COLO668 (cell line): ENCODE data around the gene STK38L.
A peak's percentile ranks its signal among the peaks of the same experiment; 100 is the strongest.
"Not testable (repeated sequence)": the region's sequence is repeated elsewhere in the genome, so short reads cannot be mapped to it uniquely, and the experiment has no call there.

Experiments used
- DNase-seq: peaks from one replicate; lab custom pipeline; 2025; ENCODE audit not compliant: unreplicated experiment; lab: John Stamatoyannopoulos, UW

STK38L gene

GRCh38 chr12:27226407-27226929 is 17.6 kb upstream of the STK38L start:
- no peak for DNase-seq

DNA sequence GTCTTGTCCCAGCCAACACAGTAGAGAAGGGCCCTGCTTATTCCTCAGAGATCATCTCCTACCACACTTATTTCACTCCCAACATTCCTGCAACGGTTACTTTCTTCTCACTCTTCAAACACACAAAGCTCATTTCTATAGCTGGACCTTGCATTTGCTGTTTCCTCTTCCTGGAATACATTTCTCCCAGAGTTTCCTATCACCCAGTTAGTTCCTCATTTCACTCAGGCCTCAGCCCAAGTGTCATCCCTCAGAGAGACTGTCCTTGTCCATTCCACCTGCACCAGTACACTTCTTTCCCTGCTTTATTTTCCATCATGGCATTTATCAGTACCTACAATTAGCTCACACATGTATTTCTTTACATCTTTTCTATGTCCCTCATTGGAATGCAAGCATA is 14.7 kb upstream of the STK38L start:
- DNase-seq, result no peak

GRCh38 chr12:27231374-27231773 is 12.7 kb upstream of the STK38L start:
- DNase-seq, result not testable (repeated sequence)

- no peak for DNase-seq
Measured at GRCh38 chr12:27233814-27234213, 10.3 kb upstream of the STK38L start.

DNA sequence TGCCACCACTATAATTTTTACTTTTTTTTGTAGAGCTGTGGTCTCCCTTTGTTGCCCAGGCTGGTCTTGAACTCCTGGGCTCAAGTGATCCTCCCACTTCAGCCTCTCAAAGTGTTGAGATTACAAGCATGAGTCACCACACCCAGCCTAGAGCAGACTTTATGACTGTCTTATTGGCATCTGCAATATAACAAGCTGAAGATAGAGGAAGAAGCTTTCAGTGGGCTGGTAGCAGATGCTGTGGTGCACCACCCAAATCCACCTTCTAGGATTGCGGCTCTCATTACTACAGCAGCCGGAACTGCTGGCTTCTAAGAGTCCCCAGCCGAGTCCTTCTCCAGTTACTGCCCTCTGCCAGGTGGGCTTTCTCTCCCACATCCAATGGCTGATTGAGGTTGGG is 7.6 kb upstream of the STK38L start:
- DNase-seq, result no peak

DNA sequence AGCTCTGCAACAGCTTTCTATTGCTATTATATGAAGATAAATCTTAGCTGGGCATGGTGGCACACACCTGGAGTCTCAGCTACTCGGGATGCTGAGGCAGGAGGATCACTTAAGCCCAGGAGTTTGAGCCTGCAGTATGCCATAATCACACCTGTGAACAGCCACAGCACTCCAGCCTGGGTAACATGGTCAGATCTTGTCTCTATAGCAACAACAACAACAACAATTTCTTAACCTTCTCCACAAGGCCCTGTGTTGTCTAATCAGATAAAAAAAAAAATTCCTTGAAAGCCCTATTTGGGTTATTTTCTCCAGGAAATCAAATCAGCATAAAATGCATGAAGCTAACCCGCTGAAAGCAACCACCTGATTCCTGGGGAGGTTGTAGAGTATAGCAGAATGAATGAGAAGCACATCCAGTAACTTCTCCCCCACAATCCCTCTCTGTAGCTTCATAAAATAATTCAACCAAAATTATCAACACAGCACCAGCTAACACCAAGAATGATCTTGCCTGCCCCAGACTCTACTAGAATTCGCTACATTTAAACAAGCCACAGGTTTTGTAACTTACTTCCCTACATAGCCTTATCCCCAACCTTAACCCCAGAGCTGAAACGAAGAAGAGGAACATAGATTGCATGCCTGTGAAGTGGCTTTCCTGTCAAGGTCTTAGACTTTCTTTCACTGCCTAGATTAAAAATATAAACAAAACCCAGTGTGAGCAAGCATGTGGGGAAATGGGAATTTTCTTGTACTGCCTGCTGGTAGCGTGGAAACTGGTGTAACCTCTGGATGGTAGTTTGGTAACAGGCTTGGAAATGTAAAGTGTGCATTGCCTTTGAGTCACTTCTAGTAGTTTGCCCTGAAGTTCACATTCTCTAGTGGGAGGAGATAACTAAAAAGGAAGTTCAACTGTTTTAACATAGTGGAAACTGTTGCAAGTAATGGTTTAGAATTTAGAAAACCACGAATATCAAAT is 6.0 kb upstream of the STK38L start:
- no peak for DNase-seq

- no peak for DNase-seq
Measured at GRCh38 chr12:27243006-27243405, 1.1 kb upstream of the STK38L start.

- no peak for DNase-seq
Measured at GRCh38 chr12:27244689-27245488, 803 bp downstream of the STK38L start.

DNA sequence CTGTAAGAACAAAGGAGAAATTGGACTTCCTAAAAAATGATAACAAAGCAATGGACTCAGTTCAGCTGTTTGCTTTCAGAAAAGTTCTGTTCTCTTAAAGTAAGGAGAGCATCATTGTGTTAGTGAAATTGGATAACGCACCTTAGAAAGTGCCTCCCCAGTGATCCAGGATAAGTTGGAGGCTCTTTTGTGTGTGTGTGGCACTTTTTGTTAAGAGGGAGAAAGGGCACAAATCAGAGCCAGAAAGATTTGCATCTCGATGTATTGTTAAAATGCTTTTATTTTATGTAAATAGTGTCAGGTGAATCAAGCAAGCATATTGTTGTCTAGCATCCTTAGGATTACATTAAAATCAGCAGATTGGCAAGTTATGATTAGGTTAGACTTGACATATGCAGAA is 2.1 kb downstream of the STK38L start:
- no peak for DNase-seq

- no peak for DNase-seq
Measured at GRCh38 chr12:27246774-27247173, 2.7 kb downstream of the STK38L start.

GRCh38 chr12:27252934-27253333 is 8.8 kb downstream of the STK38L start:
- DNase-seq, result no peak

DNA sequence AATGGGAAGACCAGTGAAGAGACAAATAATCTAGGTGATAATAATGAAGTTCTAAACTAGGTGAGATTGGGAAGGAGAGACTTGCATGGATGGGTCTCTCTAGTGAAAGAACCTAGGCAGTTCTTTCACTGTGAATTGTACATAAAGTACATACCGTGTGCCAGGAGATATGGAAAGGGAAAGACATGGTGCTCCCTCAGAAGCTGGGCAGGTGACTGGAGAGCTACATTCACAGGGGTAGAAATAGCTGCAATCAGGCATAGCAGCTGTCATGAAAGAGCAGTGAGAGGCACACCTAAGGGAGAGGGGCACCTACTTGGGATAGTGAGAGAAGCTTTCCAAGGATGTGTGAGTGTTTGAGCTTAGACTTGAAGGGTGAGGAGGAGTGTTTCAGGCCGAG is 9.3 kb downstream of the STK38L start:
- DNase-seq, result no peak

GRCh38 chr12:27255806-27256205 is 11.7 kb downstream of the STK38L start:
- DNase-seq, result no peak

DNA sequence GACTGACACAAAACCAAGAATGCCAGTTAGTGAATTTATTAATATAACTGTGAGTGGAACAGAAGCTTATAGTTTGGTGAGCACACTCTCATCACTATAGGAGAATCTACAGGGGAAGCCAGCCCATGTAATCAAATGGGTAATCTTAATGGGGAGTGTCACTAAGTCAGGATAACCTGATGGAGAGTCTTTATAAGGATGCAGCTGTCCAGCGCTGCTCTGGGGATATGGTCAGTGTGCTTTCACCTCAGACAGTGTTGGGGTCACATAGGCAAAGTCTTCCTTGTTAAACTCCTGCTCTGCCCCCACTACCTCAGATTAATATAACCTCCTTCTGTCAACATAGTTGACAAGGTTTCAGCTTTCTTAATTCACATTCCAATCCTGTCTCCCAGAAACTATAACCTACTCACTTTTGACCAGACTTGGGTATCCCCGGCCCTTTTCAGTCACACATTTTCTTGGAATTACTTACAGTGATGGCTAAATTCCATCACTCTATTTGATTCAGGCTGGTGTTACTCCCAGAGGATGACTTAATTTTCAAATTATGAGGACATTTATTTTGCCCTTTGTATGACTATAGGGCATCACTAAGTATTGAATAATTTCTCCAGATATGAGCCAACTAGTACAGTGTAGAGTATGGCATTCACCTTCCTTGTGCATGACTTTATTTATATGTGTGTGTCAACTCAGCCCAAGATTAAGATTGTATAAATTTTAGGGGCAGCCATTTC is 13.2 kb downstream of the STK38L start:
- no peak for DNase-seq

DNA sequence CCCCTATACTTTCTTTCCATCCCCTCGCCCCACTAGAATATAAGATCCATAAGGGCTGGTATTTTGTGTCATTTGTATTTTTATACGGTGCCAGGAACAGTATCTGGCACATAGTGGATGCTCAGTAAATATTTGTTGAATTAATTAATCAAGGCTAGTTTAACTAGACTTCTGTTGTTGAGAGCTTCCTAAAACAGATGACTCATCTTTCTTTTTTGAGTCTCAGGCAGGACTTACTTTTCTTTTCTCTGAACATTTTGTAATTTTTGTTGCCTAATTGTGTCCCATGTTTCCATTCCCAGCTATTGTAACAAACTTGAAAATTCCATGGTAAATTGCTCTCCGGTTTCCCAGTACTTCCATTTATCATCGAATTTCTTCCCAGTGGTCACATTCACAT is 16.7 kb downstream of the STK38L start:
- no peak for DNase-seq

DNA sequence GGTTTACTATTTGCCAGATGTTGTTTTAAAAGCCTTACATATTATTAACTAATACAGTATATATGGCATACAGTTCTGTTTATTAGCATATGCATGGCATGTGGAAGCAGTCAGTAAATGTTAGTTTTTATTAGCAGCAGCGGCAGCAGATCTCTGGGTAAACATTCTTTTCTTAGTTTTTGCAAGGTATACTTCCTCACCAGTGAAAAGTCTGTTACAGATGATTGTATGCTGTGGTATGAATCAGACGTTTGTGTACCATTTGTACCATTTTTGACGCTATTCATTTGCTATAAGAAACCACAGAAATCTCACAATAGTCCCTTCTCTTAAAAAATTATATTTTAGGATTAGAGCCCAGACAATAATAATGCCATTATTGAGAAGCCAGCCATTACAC is 17.8 kb downstream of the STK38L start:
- DNase-seq, result no peak

DNA sequence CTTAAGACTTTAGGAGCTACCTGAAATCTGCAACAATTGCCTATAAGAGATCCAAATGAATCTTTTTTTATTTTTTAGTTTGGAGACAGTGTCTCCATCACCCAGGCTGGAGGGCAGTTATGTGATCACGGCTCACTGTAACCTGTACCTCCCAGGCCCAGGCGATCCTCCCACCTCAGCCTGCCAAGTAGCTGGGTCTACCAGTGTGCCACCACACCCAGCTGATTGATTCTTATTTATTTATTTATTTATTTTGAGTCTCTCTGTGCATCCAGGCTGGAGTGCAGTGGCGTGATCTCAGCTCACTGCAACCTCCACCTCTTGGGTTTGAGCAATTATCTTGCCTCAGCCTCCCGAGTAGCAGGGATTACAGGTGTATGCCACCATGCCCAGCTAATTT is 26.1 kb downstream of the STK38L start:
- no peak for DNase-seq

GRCh38 chr12:27271206-27271605 is 27.1 kb downstream of the STK38L start:
- no peak for DNase-seq

DNA sequence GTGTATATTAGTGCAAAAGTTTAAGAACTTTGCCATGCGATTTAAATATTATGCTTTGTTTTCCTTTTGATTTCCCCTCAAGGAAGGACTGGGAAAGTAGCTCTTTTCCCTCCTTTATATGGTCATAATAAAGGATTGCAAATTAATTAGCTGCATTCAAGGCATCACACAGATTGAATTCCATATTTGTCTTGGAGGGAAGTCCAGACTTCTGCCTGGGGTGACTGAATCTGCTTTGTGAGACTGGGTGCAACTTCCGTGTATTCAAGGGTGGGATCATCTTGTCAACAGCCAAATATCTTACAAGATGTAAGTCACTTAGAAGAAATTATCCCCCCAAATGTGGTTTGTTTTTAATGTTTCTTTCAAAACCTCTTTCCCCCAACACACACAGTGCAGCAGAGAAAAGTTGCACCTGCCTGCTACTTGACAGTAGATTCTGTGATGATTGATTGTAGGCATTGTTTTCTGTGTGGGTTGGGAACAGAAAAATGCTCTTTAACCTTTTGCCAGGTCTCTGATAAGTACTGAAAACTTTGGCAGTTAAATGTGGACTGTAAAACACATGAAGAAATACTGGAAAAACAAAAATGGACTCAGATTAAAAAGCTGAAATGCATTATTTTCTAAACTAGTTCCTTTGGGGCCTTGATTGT is 28.4 kb downstream of the STK38L start:
- DNase-seq, result peak; percentile 26

GRCh38 chr12:27273114-27273513 is 29.0 kb downstream of the STK38L start:
- peak; percentile 7 for DNase-seq

GRCh38 chr12:27274706-27275105 is 30.6 kb downstream of the STK38L start:
- no peak for DNase-seq
